HepG2 (cell line): ENCODE measurements around the gene LLGL2. TPM values are rescaled to one million over a fixed set of nuclear protein-coding genes. Genes with fewer than 3 reads are reported as not detected.

Experiments
- ARID5B ChIP-seq: IDR thresholded peaks from 2 replicates; pipeline ENCODE4 v1.4.0; 2020; ENCODE audit warnings: mild to moderate bottlenecking, missing genetic modification reagents
- BRCA1 ChIP-seq: sonication (generic); formaldehyde crosslinking; IDR thresholded peaks from 2 replicates; pipeline ENCODE4 v1.4.0; 2020; ENCODE audit warnings: missing genetic modification reagents
- BRF2 ChIP-seq: sonication (generic); formaldehyde crosslinking; IDR thresholded peaks from 2 replicates; pipeline ENCODE4 v1.8.1; 2022; ENCODE audit warnings: mild to moderate bottlenecking, missing genetic modification reagents
- CTCF ChIP-seq: sonication (generic); formaldehyde crosslinking; IDR thresholded peaks from 2 replicates; pipeline ENCODE4 v1.5.0; 2020; ENCODE audit warnings: mild to moderate bottlenecking, missing genetic modification reagents, moderate library complexity
- FOXP1 ChIP-seq, 2 experiments: fragments of 450-650 bp in 1 of 2; IDR thresholded peaks; 2 replicates each; pipeline ENCODE4 v1.6.1; 2017 to 2018; ENCODE audit warnings: antibody characterized with exemption in 1 of 2
- HDAC2 ChIP-seq: sonication (generic); formaldehyde crosslinking; IDR thresholded peaks from 2 replicates; pipeline ENCODE4 v1.4.0; 2020; ENCODE audit warnings: missing genetic modification reagents
- HMGXB4 ChIP-seq, 2 experiments: sonication (generic) in 1 of 2; formaldehyde crosslinking in 1 of 2; IDR thresholded peaks; 2 replicates each; pipeline versions ENCODE4 v1.4.0 to v1.6.1; 2018 to 2020; ENCODE audit warnings: missing genetic modification reagents in 2 of 2, borderline replicate concordance in 1 of 2, low read depth in 1 of 2, mild to moderate bottlenecking in 1 of 2, missing biosample characterization in 1 of 2
- HNF4G ChIP-seq, 2 experiments: sonication (generic) in 1 of 2; formaldehyde crosslinking in 1 of 2; IDR thresholded peaks; 2 replicates each; pipeline versions ENCODE4 v1.4.0 to v1.6.1; 2011 to 2020; ENCODE audit warnings: borderline replicate concordance in 2 of 2, low read depth in 2 of 2, mild to moderate bottlenecking in 2 of 2, low read length in 1 of 2, missing genetic modification reagents in 1 of 2, moderate library complexity in 1 of 2
- IKZF4 ChIP-seq: sonication (generic); formaldehyde crosslinking; IDR thresholded peaks from 2 replicates; pipeline ENCODE4 v1.5.1; 2020; ENCODE audit warnings: borderline replicate concordance, mild to moderate bottlenecking, low read depth, missing genetic modification reagents; ENCODE audit errors: not compliant biosample characterization
- KDM2A ChIP-seq: sonication (generic); formaldehyde crosslinking; IDR thresholded peaks from 2 replicates; pipeline ENCODE4 v1.4.0; 2020; ENCODE audit warnings: low read depth, missing genetic modification reagents, borderline replicate concordance
- POGZ ChIP-seq: sonication (generic); formaldehyde crosslinking; IDR thresholded peaks from 2 replicates; pipeline ENCODE4 v1.4.0; 2020; ENCODE audit warnings: mild to moderate bottlenecking, missing genetic modification reagents
- SRY ChIP-seq: sonication (generic); formaldehyde crosslinking; IDR thresholded peaks from 2 replicates; pipeline ENCODE4 v1.8.0; 2022; ENCODE audit warnings: mild to moderate bottlenecking, missing genetic modification reagents
- STAG1 ChIP-seq: sonication (generic); formaldehyde crosslinking; IDR thresholded peaks from 2 replicates; pipeline ENCODE4 v1.4.0; 2020; ENCODE audit warnings: missing genetic modification reagents
- TAF15 ChIP-seq: fragments of 200-400 bp; formaldehyde crosslinking; IDR thresholded peaks from one replicate; pipeline ENCODE4 v1.6.1; 2018; ENCODE audit warnings: mild to moderate bottlenecking, low read depth, low read length; ENCODE audit not compliant: poor library complexity, severe bottlenecking
- ZNF232 ChIP-seq: sonication (generic); formaldehyde crosslinking; IDR thresholded peaks from 2 replicates; pipeline ENCODE4 v1.4.0; 2020; ENCODE audit warnings: missing genetic modification reagents, borderline replicate concordance
- ZNF781 ChIP-seq: sonication (generic); formaldehyde crosslinking; IDR thresholded peaks from 2 replicates; pipeline ENCODE4 v1.5.1; 2020; ENCODE audit warnings: borderline replicate concordance, mild to moderate bottlenecking, missing genetic modification reagents; ENCODE audit errors: not compliant biosample characterization
- polyA plus RNA-seq, 8 experiments: library from polyadenylated mRNA; depleted of rRNA in 3 of 8; stranded (reverse) in 7 of 8; unstranded in 1 of 8; fragments of >200 nt; fragmentation: Illumina TruSeq in 4 of 8; extraction: Trizol in 4 of 8; gene quantifications; 2 replicates each; pipeline versions ENCODE4 v1.2.1 to v1.2.3, GENCODE V29; 2011 to 2016; ENCODE audit warnings: low read depth in 4 of 8, missing spikeins in 1 of 8, mixed read lengths in 1 of 8; ENCODE audit not compliant: insufficient read depth in 1 of 8
- total RNA-seq, 5 experiments: library from RNA; depleted of rRNA; stranded (reverse); fragments of >200 nt; fragmentation: Illumina TruSeq; extraction: Trizol; gene quantifications; 2 replicates each; pipeline ENCODE4 v1.2.3, GENCODE V29; 2016; ENCODE audit warnings: low read depth in 1 of 5

Gene LLGL2
- total and polyA plus RNA-seq, 2 of the 13 experiments (the other 11 are each of a cell fraction or from before 2014, with no cell fraction given): 83.0 to 86.7 TPM

GRCh38 chr17:75552425-75553294 lies 27.2 kb downstream of the LLGL2 start (continued):
- no peak for TF ChIP-seq BRF2
- no peak for TF ChIP-seq TAF15
- TF ChIP-seq ZNF781 (CRISPR knock-in tag): no peak
- peak; percentile 84 for TF ChIP-seq HDAC2 (CRISPR knock-in tag)
- TF ChIP-seq CTCF (CRISPR knock-in tag): peak; percentile 39
- TF ChIP-seq BRCA1 (CRISPR knock-in tag): no peak
- peak; percentile 43 for TF ChIP-seq STAG1 (CRISPR knock-in tag)
- TF ChIP-seq HMGXB4 (CRISPR knock-in tag; IDR thresholded peaks at IDR 0.05; ENCODE audit: borderline replicate concordance in 1 of 2, low read depth in 1 of 2): peak in 1 of 2 experiments; percentile 53; a peak in 2 of 4 replicates
- TF ChIP-seq HNF4G (IDR thresholded peaks at IDR 0.05; ENCODE audit: borderline replicate concordance, low read depth, low read length): peak; percentile 9; the same call in 1 of the 2 replicates
- TF ChIP-seq HNF4G (CRISPR knock-in tag; IDR thresholded peaks at IDR 0.05; ENCODE audit: borderline replicate concordance, low read depth): no peak
- no peak for TF ChIP-seq FOXP1 (IDR thresholded peaks at IDR 0.05)
- no peak for TF ChIP-seq FOXP1 (CRISPR knock-in tag; IDR thresholded peaks at IDR 0.05)
- TF ChIP-seq SRY: no peak
- no peak for TF ChIP-seq ZNF232 (CRISPR knock-in tag)
- peak; percentile 62 for TF ChIP-seq KDM2A (CRISPR knock-in tag)
- TF ChIP-seq IKZF4: no peak
- TF ChIP-seq ARID5B (CRISPR knock-in tag): peak; percentile 65; the same call in 1 of the 2 replicates
- no peak for TF ChIP-seq POGZ
